ENCODE results near the gene TNFRSF12A.

TNFRSF12A gene

GRCh38 chr16:2986623-2987188 lies 33.5 kb upstream of the TNFRSF12A start:
- no peak for DNase-seq

DNA sequence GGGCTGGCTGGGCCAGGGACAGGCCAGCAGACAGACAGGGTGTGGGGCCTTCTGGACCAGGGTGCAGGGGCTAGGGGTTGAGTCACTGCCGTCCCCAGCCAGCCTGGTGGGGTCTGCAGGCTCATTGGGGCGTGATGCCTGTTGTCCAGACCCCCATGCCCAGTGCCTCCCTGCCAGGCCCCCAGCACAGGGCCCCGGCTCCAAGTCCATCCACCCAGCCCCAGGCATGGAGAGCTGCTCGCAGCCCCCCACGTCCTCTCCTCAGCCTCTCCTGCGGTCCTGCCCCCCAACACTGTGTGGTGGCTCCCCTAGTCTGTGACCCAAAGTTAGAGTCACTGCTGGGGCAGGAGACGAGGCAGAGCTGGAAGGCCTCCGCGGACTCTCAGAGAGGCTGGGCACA lies 32.9 kb upstream of the TNFRSF12A start:
- DNase-seq = no peak

- no peak for DNase-seq
Observed at GRCh38 chr16:2987833-2988232, 32.3 kb upstream of the TNFRSF12A start.

GRCh38 chr16:2988590-2989099 lies 31.5 kb upstream of the TNFRSF12A start:
- no peak for DNase-seq

DNA sequence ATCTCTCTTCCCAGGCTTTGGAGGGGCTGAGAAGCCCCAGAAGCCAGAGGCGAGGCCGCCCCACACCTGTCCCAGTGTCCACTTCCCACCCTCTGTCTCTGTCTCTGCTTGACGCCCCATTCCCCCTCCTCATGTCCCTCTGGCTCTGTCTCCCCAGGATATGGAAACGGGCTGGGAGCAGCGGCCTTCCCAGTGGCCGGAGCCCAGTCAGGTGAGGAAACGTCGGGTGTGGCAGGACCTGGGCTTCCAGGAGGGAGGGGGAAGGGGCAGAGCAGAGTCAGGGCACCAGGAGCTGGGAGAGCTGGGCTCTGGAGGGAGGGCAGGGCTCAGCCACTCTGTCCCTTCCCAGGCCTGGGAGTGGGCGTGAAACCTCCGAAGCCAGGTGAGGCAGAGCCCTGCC lies 29.3 kb upstream of the TNFRSF12A start:
- no peak for DNase-seq

DNA sequence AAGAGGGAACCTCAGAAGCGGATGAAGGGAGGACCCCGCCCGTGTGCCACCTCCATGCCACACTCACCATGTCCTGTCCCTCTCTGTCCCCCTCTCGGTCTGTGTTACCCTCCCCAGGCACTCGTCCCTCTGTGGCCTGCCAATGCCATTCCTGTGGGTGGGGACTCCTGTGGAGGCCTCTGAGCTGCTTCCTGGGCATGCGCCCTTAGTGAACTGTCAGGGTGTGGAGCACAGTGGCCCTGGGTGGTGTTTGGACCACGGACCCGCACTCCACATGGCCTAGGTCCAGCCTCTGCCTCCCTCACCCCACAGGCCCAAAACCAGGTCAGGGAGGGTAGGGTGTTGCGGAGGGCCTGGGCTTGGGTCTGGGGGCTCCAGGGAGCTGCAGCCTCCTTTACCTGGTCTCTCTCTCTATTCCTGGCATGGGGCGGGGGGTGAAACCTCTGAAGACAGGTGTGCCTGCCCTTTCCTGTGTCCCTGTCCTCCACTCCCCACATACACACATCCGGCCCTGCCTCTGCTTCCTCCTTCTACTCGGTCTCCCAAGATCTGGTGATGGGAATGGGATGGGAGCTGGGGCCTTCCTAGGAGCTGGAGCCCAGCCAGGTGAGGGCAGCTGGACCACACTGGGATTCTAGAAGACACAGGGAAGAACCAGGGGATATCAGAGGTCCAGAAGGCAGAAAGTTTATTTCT lies 28.5 kb upstream of the TNFRSF12A start:
- DNase-seq = no peak

DNA sequence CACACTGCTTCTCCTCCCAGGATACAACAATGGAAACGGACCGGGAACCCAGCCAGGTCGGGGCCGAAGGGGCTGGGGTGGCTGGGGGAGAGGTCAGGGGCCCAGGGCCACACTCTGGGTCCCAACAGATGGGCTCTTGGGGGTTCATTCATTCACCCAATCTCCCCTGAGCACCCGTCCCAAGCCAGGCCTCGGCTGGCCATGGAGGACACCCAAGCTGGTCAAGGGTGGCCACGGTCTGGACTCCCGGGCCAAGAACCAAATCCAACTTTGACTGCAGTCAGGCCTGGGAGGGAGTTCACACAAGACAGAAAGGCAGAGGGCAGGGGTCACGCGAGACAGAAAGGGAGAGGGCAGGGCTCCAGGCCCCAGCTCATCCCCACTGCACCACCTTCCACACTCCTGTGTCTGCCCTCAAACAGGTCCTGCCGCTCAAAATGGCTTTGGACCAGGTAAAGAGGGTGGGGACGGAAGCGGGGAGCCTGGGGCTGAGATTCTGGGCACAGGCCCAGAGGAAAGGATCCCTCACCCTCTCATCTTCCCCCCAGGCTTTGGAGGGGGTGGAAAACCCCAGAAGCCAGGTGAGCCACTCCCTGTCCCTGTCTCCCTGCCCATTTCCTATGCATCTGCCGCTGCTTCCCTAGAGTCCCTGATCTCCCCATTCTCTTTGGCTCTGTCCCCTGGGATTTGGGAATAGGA lies 27.6 kb upstream of the TNFRSF12A start:
- no peak for DNase-seq

GRCh38 chr16:2996298-2996697 lies 23.9 kb upstream of the TNFRSF12A start:
- no peak for DNase-seq

DNA sequence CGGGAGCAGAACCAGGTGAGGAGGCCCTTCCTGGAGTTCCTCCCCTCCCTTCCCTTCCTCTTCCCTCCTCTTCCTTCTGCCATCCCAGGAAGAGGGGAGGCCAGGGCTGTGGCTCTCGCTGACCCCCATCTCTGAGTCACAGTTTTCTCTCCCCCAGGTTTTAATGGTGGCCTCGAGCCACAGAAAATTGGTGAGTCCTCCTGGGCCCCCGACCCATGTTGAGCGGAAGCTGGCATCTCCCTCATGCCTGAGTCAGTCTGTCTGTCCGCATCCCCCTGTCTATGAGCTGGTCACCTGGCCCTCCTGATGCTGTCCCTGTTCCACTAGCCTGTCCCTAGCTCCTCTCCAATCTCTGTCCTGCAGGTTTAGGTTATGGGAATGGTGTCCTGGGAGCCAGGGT lies 20.2 kb upstream of the TNFRSF12A start:
- DNase-seq = no peak

DNA sequence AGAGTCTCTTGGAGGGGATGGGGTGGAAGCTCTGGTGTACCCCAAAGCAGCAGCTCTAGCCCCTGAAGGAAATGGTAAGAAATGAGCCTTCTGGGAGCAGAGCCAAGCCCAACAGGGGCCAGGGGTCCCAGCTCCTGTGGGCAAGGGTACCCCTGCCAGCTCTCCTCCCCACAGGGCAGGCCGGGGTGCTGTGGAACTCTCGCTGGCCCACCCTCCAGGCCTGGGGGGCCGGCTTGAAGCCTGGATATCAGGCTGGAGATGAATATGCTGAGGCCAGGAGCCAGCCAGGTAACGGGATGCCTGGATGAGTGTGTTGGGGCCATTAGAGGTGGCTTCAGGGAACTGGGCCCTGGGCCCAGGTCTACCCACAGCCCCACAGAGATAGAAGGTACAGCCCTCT lies 19.6 kb upstream of the TNFRSF12A start:
- no peak for DNase-seq

DNA sequence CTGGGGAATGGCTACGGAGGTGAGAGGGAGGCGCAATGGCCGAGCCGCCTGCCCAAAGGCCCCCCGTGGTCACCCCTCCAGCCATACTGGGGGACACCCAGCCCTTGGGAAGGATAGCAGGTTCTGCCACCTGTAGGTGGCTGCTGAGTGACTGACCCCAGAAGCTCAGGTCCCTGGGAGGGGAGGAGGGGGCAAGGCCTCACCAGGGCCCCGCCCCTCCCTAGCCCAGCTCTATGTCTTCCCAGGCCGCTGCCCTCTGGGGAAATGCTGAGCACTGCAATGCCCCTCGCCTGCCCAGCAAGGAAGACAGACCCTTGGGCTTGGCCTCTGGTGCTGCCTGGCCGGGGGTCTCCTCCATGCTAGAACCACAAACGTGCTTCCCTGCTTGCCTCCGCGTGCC lies 18.9 kb upstream of the TNFRSF12A start:
- DNase-seq = no peak

GRCh38 chr16:3003582-3004270 lies 16.4 kb upstream of the TNFRSF12A start:
- peak; percentile 98 to 99 (median 98) for DNase-seq

- peak in 2 of 3 donors; percentile 39 to 73 for DNase-seq
Observed at GRCh38 chr16:3004319-3004718, 15.8 kb upstream of the TNFRSF12A start.

DNA sequence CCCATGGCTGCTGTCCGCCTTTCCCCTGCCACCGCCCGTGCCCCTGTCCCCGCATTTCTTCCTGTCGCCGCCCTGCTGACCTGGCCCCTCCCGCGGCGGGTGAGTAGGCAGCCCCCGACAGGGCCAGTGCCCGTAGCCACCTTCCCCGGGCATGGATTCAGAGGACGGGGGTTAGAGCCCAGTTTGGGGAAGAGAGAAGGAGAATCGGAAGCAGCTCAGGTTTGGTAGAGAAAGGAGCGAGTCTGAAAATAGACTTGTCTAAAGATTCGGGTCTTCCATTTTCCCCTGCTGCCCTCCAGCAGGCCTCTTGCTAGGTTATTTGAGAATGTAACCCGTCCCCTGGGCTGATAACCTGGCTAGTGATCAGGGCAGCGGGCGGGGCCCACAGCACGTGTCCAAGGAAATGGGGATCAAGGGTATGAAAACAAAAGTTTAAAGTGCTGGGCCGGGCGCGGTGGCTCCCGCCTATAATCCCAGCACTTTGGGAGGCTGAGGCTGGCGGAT lies 15.3 kb upstream of the TNFRSF12A start:
- DNase-seq = peak in 2 of 3 donors; percentile 41 to 54

- peak in 2 of 3 donors; percentile 26 to 40 for DNase-seq
Observed at GRCh38 chr16:3007059-3007956, 12.9 kb upstream of the TNFRSF12A start.

GRCh38 chr16:3007957-3008689 lies 12.0 kb upstream of the TNFRSF12A start:
- DNase-seq = peak; percentile 69 to 81 (median 70)

GRCh38 chr16:3008690-3009037 lies 11.5 kb upstream of the TNFRSF12A start:
- DNase-seq = no peak

DNA sequence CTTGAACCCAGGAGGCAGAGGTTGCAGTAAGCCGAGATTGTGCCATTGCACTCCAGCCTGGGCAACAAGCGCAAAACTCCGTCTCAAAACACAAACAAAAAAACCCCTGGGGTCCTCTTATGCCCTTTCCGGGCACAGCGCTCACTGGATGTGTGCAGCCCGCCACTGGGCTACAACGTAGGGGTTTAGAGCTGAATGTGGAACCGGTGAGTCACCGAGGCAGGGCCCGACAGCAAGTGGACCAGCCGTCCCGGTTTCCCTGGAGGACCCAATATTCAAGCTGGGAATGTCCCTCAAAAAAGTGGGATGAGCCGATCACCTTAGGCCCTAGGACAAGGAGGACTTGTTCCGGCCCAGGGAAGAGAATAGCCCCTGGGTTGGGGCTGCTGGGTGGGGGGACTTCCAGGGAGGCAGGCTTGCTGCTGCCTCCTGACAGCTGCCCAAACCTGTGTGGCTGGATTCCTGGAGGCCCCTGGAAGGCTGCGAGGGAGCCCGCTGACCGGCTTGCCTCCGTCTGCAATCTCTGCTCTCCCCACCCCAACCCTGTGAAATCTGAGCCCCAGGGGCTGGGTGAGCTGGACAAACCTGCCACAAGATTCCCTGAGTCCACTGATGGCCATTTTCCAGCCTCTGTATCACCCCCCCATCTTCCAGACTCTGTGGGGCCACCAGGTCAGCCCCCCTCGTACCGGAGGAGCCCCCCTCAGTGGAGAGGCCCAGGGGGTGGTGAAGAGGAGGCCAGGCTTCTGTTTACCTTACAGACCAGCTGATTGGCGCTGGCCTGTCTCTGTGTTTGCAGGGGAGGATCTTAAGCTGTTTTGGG lies 10.4 kb upstream of the TNFRSF12A start:
- no peak for DNase-seq

- no peak for DNase-seq
Observed at GRCh38 chr16:3010510-3010909, 9.7 kb upstream of the TNFRSF12A start.

DNA sequence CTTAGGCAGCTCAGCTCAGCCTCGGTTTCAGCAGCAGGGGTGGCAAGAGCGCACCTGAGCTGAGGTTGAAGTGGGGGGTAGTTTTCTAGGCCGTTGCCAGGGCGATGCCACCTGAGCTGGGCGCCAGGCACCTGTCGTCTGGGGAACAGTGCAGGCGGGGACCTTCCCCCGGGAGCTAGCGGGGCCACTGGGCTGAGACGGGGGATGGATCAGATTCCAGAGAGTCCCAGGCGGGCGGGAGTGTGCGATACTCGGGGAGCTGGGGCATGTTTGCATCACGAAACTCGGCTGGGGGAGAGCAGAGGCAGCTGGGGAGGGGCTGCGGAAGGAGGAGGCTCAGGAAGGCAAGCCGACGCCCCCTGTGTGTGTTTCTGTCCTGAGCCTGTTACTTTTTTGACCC lies 7.9 kb upstream of the TNFRSF12A start:
- DNase-seq = no peak

Data from suppressor macrophage treated with lipopolysaccharide for 1 hour (primary cell).